Measurements from ENCODE around the gene GTF2H4. TPM values are rescaled to one million over a fixed set of nuclear protein-coding genes. Genes with fewer than 3 reads are reported as not detected.

Gene GTF2H4
- total and polyA plus RNA-seq, 2 of the 8 experiments (the other 6 are each of a cell fraction or from before 2014, with no cell fraction given), result 42.3 to 53.4 TPM

- TF ChIP-seq RXRA (IDR thresholded peaks at IDR 0.05; ENCODE audit: insufficient read depth, low read depth, low read length), result no peak
- no peak for TF ChIP-seq NRF1 (IDR thresholded peaks at IDR 0.05; ENCODE audit: low read depth, low read length)
These were observed 34.5 kb downstream of the GTF2H4 start (continued) for GRCh38 chr6:30942338-30943060.

All from H1 (cell line).